NT2/D1 (cell line): ENCODE data around the gene OSBPL9.

ENCODE experiments used
- SUZ12 ChIP-seq: IDR thresholded peaks from 2 replicates; pipeline ENCODE4 v1.6.1; 2011; ENCODE audit not compliant: insufficient read length, insufficient read depth; ENCODE audit errors: extremely low read depth
- YY1 ChIP-seq: IDR thresholded peaks from 2 replicates; pipeline ENCODE4 v1.6.1; 2011; ENCODE audit not compliant: insufficient read length, insufficient read depth
- ZNF274 ChIP-seq: IDR thresholded peaks from 2 replicates; pipeline ENCODE4 v1.6.1; 2011; ENCODE audit warnings: mild to moderate bottlenecking, low read depth, low read length

DNA sequence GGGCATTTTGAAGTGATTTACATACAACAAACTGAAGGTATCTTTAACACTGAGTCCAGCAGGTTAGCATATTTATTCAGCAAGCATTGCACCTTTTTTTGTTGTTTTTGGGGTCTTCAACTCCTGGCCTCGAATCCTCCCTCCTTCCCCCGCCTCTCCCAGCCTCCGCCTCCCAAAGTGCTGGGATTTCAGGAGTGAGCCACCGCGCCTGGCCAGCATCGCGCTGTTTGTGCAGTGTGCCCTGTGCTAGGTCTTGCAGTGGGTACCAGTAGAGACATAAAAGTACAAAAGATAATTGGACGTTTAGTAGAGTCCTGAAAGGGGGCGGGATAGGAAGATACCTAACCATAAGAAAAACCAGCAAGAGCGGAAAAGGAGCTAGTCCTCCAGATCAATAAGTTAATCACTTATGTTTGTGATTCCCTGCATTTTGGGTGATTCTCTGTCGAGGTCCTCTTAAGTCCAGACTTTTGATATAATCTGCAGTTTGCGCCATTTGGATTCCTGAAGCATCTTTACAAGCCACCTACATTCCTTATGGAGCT is 111.8 kb downstream of the OSBPL9 start:
- TF ChIP-seq ZNF274 (no peak), YY1 (no peak), SUZ12 (no peak)
